ENCODE results near the gene ADGRA1.

ADGRA1 gene

GRCh38 chr10:133095586-133095985 is 7.9 kb downstream of the ADGRA1 start:
- Histone ChIP-seq H3K9ac (ENCODE audit: low read depth, low read length, poor library complexity, severe bottlenecking) (no peak overlapping the region), H3K4me2 (ENCODE audit: low read depth, low read length, poor library complexity, severe bottlenecking) (no peak overlapping the region), H4K20me1 (ENCODE audit: insufficient read depth, low read length, poor library complexity, severe bottlenecking) (no peaks in the 10 kb centered on the region), H3K36me3 (ENCODE audit: insufficient read depth, low read length) (no peaks in the 10 kb centered on the region), H3K4me3 (ENCODE audit: low read length, poor library complexity, severe bottlenecking) (no peak overlapping the region), H3K9me3 (ENCODE audit: insufficient read depth, low read depth, low read length) (peaks cover 13% of the 10 kb centered on the region; the same call in 1 of the 2 replicates), H3K79me2 (ENCODE audit: insufficient read depth, low read length) (no peaks in the 10 kb centered on the region), H3K4me1 (ENCODE audit: insufficient read depth, low read length, poor library complexity, severe bottlenecking) (no peaks in the 10 kb centered on the region), H2AFZ (ENCODE audit: low read length) (no peak overlapping the region), H3K9me2 (replicated peaks; ENCODE audit: low read depth, low read length) (no peaks in the 10 kb centered on the region), H3K27me3 (ENCODE audit: insufficient read depth, low read length, poor library complexity, severe bottlenecking) (no peaks in the 10 kb centered on the region), H3F3A (ENCODE audit: low read depth) (no peaks in the 10 kb centered on the region)
- TF ChIP-seq EZH2phosphoT487 (IDR thresholded peaks at IDR 0.05; ENCODE audit: borderline replicate concordance) (no peak), CTCF (conservative IDR thresholded peaks at IDR 0.05; ENCODE audit: low read length) (no peak)

GRCh38 chr10:133096616-133097269 is 9.0 kb downstream of the ADGRA1 start:
- no peak overlapping the region for H3K4me2 ChIP-seq (ENCODE audit: low read depth, low read length, poor library complexity, severe bottlenecking)
- TF ChIP-seq EZH2phosphoT487 (IDR thresholded peaks at IDR 0.05; ENCODE audit: borderline replicate concordance) (no peak), CTCF (conservative IDR thresholded peaks at IDR 0.05; ENCODE audit: low read length) (no peak)
- H3F3A ChIP-seq (ENCODE audit: low read depth), result no peaks in the 10 kb centered on the region
- peaks cover 13% of the 10 kb centered on the region; the same call in 1 of the 2 replicates for H3K9me3 ChIP-seq (ENCODE audit: insufficient read depth, low read depth, low read length)
- no peak overlapping the region for H3K9ac ChIP-seq (ENCODE audit: low read depth, low read length, poor library complexity, severe bottlenecking)
- H4K20me1 ChIP-seq (ENCODE audit: insufficient read depth, low read length, poor library complexity, severe bottlenecking), result no peaks in the 10 kb centered on the region
- H3K4me1 ChIP-seq (ENCODE audit: insufficient read depth, low read length, poor library complexity, severe bottlenecking), result no peaks in the 10 kb centered on the region
- no peaks in the 10 kb centered on the region for H3K27me3 ChIP-seq (ENCODE audit: insufficient read depth, low read length, poor library complexity, severe bottlenecking)
- no peaks in the 10 kb centered on the region for H3K79me2 ChIP-seq (ENCODE audit: insufficient read depth, low read length)
- H3K4me3 ChIP-seq (ENCODE audit: low read length, poor library complexity, severe bottlenecking), result no peak overlapping the region
- H2AFZ ChIP-seq (ENCODE audit: low read length), result no peak overlapping the region
- no peaks in the 10 kb centered on the region for H3K9me2 ChIP-seq (replicated peaks; ENCODE audit: low read depth, low read length)
- H3K36me3 ChIP-seq (ENCODE audit: insufficient read depth, low read length), result no peaks in the 10 kb centered on the region

- no peaks in the 10 kb centered on the region for H3K79me2 ChIP-seq (ENCODE audit: insufficient read depth, low read length)
- H3K36me3 ChIP-seq (ENCODE audit: insufficient read depth, low read length), result no peaks in the 10 kb centered on the region
- no peak overlapping the region for H3K4me2 ChIP-seq (ENCODE audit: low read depth, low read length, poor library complexity, severe bottlenecking)
- H3F3A ChIP-seq (ENCODE audit: low read depth), result no peaks in the 10 kb centered on the region
- H3K9me2 ChIP-seq (replicated peaks; ENCODE audit: low read depth, low read length), result no peaks in the 10 kb centered on the region
- no peak overlapping the region for H2AFZ ChIP-seq (ENCODE audit: low read length)
- no peak overlapping the region for H3K4me3 ChIP-seq (ENCODE audit: low read length, poor library complexity, severe bottlenecking)
- no peaks in the 10 kb centered on the region for H3K4me1 ChIP-seq (ENCODE audit: insufficient read depth, low read length, poor library complexity, severe bottlenecking)
- no peak for TF ChIP-seq CTCF (conservative IDR thresholded peaks at IDR 0.05; ENCODE audit: low read length)
- TF ChIP-seq EZH2phosphoT487 (IDR thresholded peaks at IDR 0.05; ENCODE audit: borderline replicate concordance), result no peak
- peaks cover 13% of the 10 kb centered on the region; the same call in 1 of the 2 replicates for H3K9me3 ChIP-seq (ENCODE audit: insufficient read depth, low read depth, low read length)
- no peaks in the 10 kb centered on the region for H3K27me3 ChIP-seq (ENCODE audit: insufficient read depth, low read length, poor library complexity, severe bottlenecking)
- H3K9ac ChIP-seq (ENCODE audit: low read depth, low read length, poor library complexity, severe bottlenecking), result no peak overlapping the region
- no peaks in the 10 kb centered on the region for H4K20me1 ChIP-seq (ENCODE audit: insufficient read depth, low read length, poor library complexity, severe bottlenecking)
Measured at GRCh38 chr10:133097418-133097817, 9.7 kb downstream of the ADGRA1 start.
